Smooth muscle cell of trachea (primary cell): Measurements from ENCODE around the gene THOC3. TPM values are rescaled to one million over a fixed set of nuclear protein-coding genes. Genes with fewer than 3 reads are reported as not detected.

Experiments
- total RNA-seq: library from RNA; depleted of rRNA; stranded (reverse); fragments of >200 nt; gene quantifications from 2 replicates; pipeline ENCODE4 v1.2.1, GENCODE V29; 2014

Gene THOC3, protein sequence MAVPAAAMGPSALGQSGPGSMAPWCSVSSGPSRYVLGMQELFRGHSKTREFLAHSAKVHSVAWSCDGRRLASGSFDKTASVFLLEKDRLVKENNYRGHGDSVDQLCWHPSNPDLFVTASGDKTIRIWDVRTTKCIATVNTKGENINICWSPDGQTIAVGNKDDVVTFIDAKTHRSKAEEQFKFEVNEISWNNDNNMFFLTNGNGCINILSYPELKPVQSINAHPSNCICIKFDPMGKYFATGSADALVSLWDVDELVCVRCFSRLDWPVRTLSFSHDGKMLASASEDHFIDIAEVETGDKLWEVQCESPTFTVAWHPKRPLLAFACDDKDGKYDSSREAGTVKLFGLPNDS
- total RNA-seq = 40.5 and 65.6 TPM in 2 replicates

DNA sequence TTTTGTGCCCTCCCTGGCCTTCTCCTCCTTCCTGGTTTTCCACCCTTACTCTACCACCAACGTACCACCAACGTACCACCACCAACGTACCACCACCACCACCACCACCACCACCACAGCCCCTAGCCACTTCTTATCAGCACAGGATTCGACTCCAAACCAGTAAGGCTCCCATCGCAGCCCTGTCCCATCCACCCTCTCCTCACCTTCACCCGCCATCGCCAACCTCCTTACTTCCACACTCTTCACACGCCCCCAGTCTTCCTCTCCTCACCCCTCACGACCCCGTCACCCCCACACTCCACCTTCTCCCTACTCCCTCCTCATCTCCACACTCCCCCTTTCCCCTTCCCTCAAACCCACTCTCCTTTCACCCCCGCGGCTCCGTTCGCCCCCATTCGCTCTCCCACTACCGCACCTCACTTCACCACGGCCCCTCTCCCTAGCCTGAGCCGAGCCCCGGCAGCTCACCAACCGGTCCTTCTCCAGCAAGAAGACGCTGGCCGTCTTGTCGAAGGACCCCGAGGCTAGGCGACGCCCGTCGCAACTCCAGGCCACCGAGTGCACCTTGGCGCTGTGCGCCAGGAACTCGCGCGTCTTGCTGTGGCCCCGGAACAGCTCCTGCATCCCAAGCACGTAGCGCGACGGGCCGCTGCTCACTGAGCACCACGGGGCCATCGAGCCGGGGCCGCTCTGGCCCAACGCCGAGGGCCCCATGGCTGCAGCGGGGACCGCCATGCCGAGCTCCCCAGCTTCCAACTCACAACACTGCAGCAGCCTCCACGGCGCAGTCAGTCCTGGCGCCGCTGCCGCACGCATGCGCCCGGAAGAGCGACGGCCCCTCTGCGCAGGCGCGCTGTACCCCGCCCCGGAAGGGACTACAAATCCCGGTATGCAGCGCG is at the start of gene THOC3:
THOC3 (minus strand) TSS at position 845 of the 902 bp plus-strand sequence; CDS start at position 738, 107 bp downstream.

Other genes with a start within 250 kb of the THOC3 start
- gene CPLX2, start 96.7 kb downstream of the THOC3 start, total RNA-seq = not detected in 2 replicates